Gastroesophageal sphincter (tissue), 4 donors: Measurements from ENCODE around the gene ARHGEF11. TPM values are rescaled to one million over a fixed set of nuclear protein-coding genes. Genes with fewer than 3 reads are reported as not detected.

Experiments
- ATAC-seq: fragments of 150-250 bp; one replicate; pipeline ENCODE4 v1.9.1; 2016; ENCODE audit warnings: mild to moderate bottlenecking, moderate library complexity
- H3K27ac ChIP-seq, 4 donors: fragments of 200-600 bp; sonication (generic) in 3 of 4; 1 replicate in 3 of 4; 2 replicates in 1 of 4; pipeline ENCODE4 v1.5.1; 2016 to 2019
- H3K27me3 ChIP-seq: fragments of 200-600 bp; sonication (generic); one replicate; pipeline ENCODE4 v1.5.1; 2019
- H3K36me3 ChIP-seq, 2 donors: fragments of 200-600 bp; sonication (generic); one replicate each; pipeline ENCODE4 v1.5.1; 2019; ENCODE audit warnings: control low read depth in 1 of 2
- H3K4me1 ChIP-seq, 3 donors: fragments of 200-600 bp; sonication (generic); 1 replicate in 2 of 3; 2 replicates in 1 of 3; pipeline ENCODE4 v1.5.1; 2016 to 2019; ENCODE audit warnings: control low read depth in 2 of 3
- H3K4me3 ChIP-seq, 2 donors: fragments of 200-600 bp; sonication (generic); one replicate each; pipeline ENCODE4 v1.5.1; 2019; ENCODE audit warnings: mild to moderate bottlenecking in 1 of 2, moderate library complexity in 1 of 2
- H3K9me3 ChIP-seq, 3 donors: fragments of 200-600 bp; sonication (generic); one replicate each; pipeline ENCODE4 v1.5.1; 2017 to 2019; ENCODE audit warnings: control low read depth in 2 of 3
- CTCF ChIP-seq, 4 experiments: fragments of 200-600 bp in 2 of 4; fragments of 450-650 bp in 2 of 4; sonication (generic) in 1 of 4; IDR thresholded peaks; one replicate each; pipeline ENCODE4 v1.5.1; 2017 to 2019; ENCODE audit warnings: antibody characterized with exemption in 4 of 4, mild to moderate bottlenecking in 2 of 4, moderate library complexity in 2 of 4
- EP300 ChIP-seq: sonication (generic); formaldehyde crosslinking; IDR thresholded peaks from one replicate; pipeline ENCODE4 v1.6.1; 2017; ENCODE audit warnings: antibody characterized with exemption, mild to moderate bottlenecking
- POLR2A ChIP-seq, 2 donors: fragments of 450-650 bp; IDR thresholded peaks; one replicate each; pipeline ENCODE4 v1.6.1; 2017; ENCODE audit warnings: antibody characterized with exemption in 2 of 2, mild to moderate bottlenecking in 2 of 2, moderate library complexity in 1 of 2
- POLR2AphosphoS5 ChIP-seq: sonication (generic); formaldehyde crosslinking; IDR thresholded peaks from one replicate; pipeline ENCODE4 v1.6.1; 2017; ENCODE audit warnings: antibody characterized with exemption
- WGBS, 2 donors: methylation state at CpG; one replicate each; pipeline ENCODE4 v1.1.5; 2018; ENCODE audit warnings: low coverage in 1 of 2; 5-methylcytosine and 5-hydroxymethylcytosine counted together
- total RNA-seq, 4 donors: library from RNA; depleted of rRNA; stranded (reverse); fragments of >200 nt; gene quantifications; one replicate each; pipeline ENCODE4 v1.1.0, GENCODE V29; 2016

Gene ARHGEF11
- total RNA-seq, 4 donors from 2014 or later, result 28.5 to 51.7 (median 37.3) TPM

- no peak for TF ChIP-seq POLR2A (IDR thresholded peaks at IDR 0.05)
- no peak for TF ChIP-seq POLR2AphosphoS5
- no peak for TF ChIP-seq CTCF (IDR thresholded peaks at IDR 0.05)
- TF ChIP-seq EP300, result no peak
- no peak overlapping the region for H3K4me3 ChIP-seq
- 67 to 80% methylated on average over 1 to 2 of the region's 5 CpGs for WGBS, 2 donors
- peaks cover 7% of the 10 kb centered on the region for H3K27me3 ChIP-seq
- no peak for ATAC-seq
- H3K27ac ChIP-seq, result no peak overlapping the region
- H3K36me3 ChIP-seq, result no peaks in the 10 kb centered on the region
- no peaks in the 10 kb centered on the region for H3K9me3 ChIP-seq
- H3K4me1 ChIP-seq, result peaks cover 0 to 8% (median 5%) of the 10 kb centered on the region in 3 donors
Measured at GRCh38 chr1:157087030-157087429, 41.5 kb upstream of the ARHGEF11 start.

GRCh38 chr1:157086299-157086698 is 40.8 kb upstream of the ARHGEF11 start:
- no peak for ATAC-seq
- no peak overlapping the region for H3K27ac ChIP-seq
- H3K4me1 ChIP-seq, result peaks cover 0 to 8% (median 5%) of the 10 kb centered on the region in 3 donors
- TF ChIP-seq CTCF (IDR thresholded peaks at IDR 0.05), result no peak
- TF ChIP-seq EP300, result no peak
- no peak for TF ChIP-seq POLR2A (IDR thresholded peaks at IDR 0.05)
- TF ChIP-seq POLR2AphosphoS5, result no peak
- WGBS, 2 donors, result 67 to 75% methylated on average over 3 to 6 of the region's 6 CpGs
- H3K4me3 ChIP-seq, result no peak overlapping the region
- H3K27me3 ChIP-seq, result peaks cover 7% of the 10 kb centered on the region
- no peaks in the 10 kb centered on the region for H3K36me3 ChIP-seq
- no peaks in the 10 kb centered on the region for H3K9me3 ChIP-seq

GRCh38 chr1:157085421-157085820 is 39.9 kb upstream of the ARHGEF11 start:
- WGBS, 2 donors, result 75 to 94% methylated on average over 5 of the region's 5 CpGs
- peaks cover 0 to 2% (median 2%) of the 10 kb centered on the region in 3 donors for H3K4me1 ChIP-seq
- H3K27ac ChIP-seq, result no peak overlapping the region
- no peaks in the 10 kb centered on the region for H3K36me3 ChIP-seq
- ATAC-seq, result no peak
- no peak for TF ChIP-seq POLR2A (IDR thresholded peaks at IDR 0.05)
- H3K27me3 ChIP-seq, result peaks cover 2% of the 10 kb centered on the region
- H3K9me3 ChIP-seq, result no peaks in the 10 kb centered on the region
- no peak overlapping the region for H3K4me3 ChIP-seq

- 89 to 91% methylated on average over 3 to 4 of the region's 5 CpGs for WGBS, 2 donors
- Histone ChIP-seq H3K9me3 (no peaks in the 10 kb centered on the region), H3K27ac (no peak overlapping the region), H3K36me3 (no peaks in the 10 kb centered on the region), H3K4me1 (no peaks in the 10 kb centered on the region), H3K4me3 (no peak overlapping the region), H3K27me3 (no peaks in the 10 kb centered on the region)
- TF ChIP-seq EP300 (no peak), POLR2A (IDR thresholded peaks at IDR 0.05) (no peak), POLR2AphosphoS5 (no peak), CTCF (IDR thresholded peaks at IDR 0.05) (no peak)
- no peak for ATAC-seq
Measured at GRCh38 chr1:157084720-157085119, 39.2 kb upstream of the ARHGEF11 start.

GRCh38 chr1:157081707-157082106 is 36.2 kb upstream of the ARHGEF11 start:
- H3K4me1 ChIP-seq, result no peaks in the 10 kb centered on the region
- no peaks in the 10 kb centered on the region for H3K9me3 ChIP-seq
- ATAC-seq, result no peak
- TF ChIP-seq POLR2A (IDR thresholded peaks at IDR 0.05) (no peak), CTCF (IDR thresholded peaks at IDR 0.05) (no peak), EP300 (no peak), POLR2AphosphoS5 (no peak)
- H3K27ac ChIP-seq, result no peak overlapping the region
- H3K4me3 ChIP-seq, result no peak overlapping the region
- 50 to 59% methylated on average over 5 of the region's 5 CpGs for WGBS, 2 donors
- no peaks in the 10 kb centered on the region for H3K27me3 ChIP-seq
- no peaks in the 10 kb centered on the region for H3K36me3 ChIP-seq
